GM10248 (cell line): ENCODE results near the gene GYS2.
"Not testable (repeated sequence)": the region's sequence is repeated elsewhere in the genome, so short reads cannot be mapped to it uniquely, and the experiment has no call there.

ENCODE experiments used
- CTCF ChIA-PET: fragments of 300-600 bp; sonication (Branson Sonifier 250); formaldehyde crosslinking; extraction: SDS; loops from one replicate; lab custom pipeline; 2021; ENCODE audit warnings: antibody characterized with exemption; lab: Yijun Ruan, JAX
- POLR2A ChIA-PET: fragments of 350-650 bp; sonication (Branson Sonifier 250); formaldehyde crosslinking; extraction: SDS; loops from one replicate; lab custom pipeline; 2020; ENCODE audit warnings: antibody characterized with exemption; lab: Yijun Ruan, JAX
- DNase-seq: peaks from one replicate; pipeline ENCODE4 v3.0.0; 2012; ENCODE audit errors: extremely low spot score
- CTCF ChIP-seq: IDR thresholded peaks from 2 replicates; pipeline ENCODE4 v1.5.1; 2012; ENCODE audit warnings: mild to moderate bottlenecking, low read depth; ENCODE audit errors: extremely low read depth, missing control alignments, control extremely low read depth

GYS2 gene

GRCh38 chr12:21607701-21608100, 3.1 kb upstream of the GYS2 start:
- ChIA-PET POLR2A (no interaction called here), CTCF (no interaction called here)
- peak; percentile 24 for TF ChIP-seq CTCF
- no peak for DNase-seq

DNA sequence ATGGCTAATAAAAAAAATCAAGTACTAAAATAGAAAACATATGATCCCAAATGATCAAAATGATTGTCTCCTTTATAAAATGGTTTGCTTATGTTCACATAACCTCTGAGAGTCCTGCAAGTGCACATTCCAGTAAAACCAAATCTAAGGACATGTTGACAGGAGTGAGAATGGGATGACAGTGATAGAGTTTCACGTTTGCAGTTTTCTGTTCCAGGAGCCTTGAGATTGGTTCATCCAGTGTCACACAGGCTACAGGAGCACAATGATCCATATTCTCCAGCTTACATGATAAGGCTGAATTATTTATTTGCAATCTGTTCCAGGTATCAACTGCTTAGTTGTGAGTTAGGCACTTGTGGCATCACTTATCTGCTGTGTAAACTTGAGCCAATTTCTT, 1.5 kb upstream of the GYS2 start:
- ChIA-PET CTCF (no interaction called here), POLR2A (no interaction called here)
- DNase-seq, result no peak
- no peak for TF ChIP-seq CTCF

- POLR2A ChIA-PET, result no interaction called here
Observed at GRCh38 chr12:21602774-21603173, 1.9 kb downstream of the GYS2 start.

DNA sequence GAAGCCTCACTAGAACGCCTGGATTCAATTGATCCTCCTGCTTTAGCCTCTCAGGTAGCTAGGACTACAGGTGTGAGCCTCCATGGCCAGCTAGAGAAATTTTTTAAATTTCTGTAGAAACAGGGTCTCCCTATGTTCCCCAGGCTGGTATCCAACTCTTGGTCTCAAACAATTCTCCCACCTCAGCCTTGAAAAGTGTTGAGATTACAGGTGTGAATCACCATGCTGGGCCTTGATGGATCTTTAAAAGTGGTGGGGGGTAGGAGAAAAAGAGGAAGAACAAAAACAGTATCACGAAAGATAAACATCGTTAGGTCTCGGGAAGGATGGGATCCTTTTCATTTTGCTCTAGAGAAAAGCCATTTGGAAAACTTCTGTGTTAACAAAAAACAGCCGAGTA, 4.5 kb downstream of the GYS2 start:
- POLR2A ChIA-PET, result no interaction called here
- TF ChIP-seq CTCF, result no peak
- DNase-seq, result no peak
- CTCF ChIA-PET, result interaction anchor here (2.1 kb wide), 1 partner anchor 80 kb away, joined by 6 read pairs; no protein-coding TSS in a partner anchor

More at GRCh38 chr12:21602774-21603173, 1.9 kb downstream of the GYS2 start:
- CTCF ChIA-PET, result no interaction called here
- no peak for DNase-seq
- no peak for TF ChIP-seq CTCF

GRCh38 chr12:21599143-21599999, 5.3 kb downstream of the GYS2 start:
- CTCF ChIA-PET, result interaction anchor here (2.1 kb wide), 1 partner anchor 81 kb away, joined by 6 read pairs; no protein-coding TSS in a partner anchor
- POLR2A ChIA-PET, result no interaction called here
- DNase-seq, result no peak
- no peak for TF ChIP-seq CTCF

GRCh38 chr12:21598651-21599050, 6.0 kb downstream of the GYS2 start:
- no peak for TF ChIP-seq CTCF
- DNase-seq, result no peak
- ChIA-PET POLR2A (no interaction called here), CTCF (interaction anchor here (2.1 kb wide), 1 partner anchor 82 kb away, joined by 6 read pairs; no protein-coding TSS in a partner anchor)

DNA sequence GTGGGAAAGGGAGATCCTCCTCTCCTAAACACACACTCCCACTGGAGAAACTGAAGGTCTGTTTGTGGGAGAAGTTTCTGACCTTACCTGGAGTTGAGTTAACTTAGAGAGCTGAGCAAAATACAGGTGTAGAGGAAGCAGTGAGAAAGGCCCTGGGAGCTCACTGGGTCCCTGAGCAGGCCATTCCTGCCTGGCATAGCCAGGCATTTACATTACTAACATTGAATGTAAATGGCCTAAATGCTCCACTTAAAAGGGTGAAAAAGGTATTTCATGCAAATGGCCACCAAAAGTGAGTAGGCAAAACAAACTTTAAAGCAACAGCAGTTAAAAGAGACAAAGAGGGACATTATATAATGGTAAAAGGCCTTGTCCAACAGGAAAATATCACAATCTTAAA, 9.3 kb downstream of the GYS2 start:
- DNase-seq, CTCF ChIA-PET, POLR2A ChIA-PET: not testable (repeated sequence)
